ENCODE measurements around the gene CLCA1. TPM values are rescaled to one million over a fixed set of nuclear protein-coding genes. Genes with fewer than 3 reads are reported as not detected.

CLCA1 gene
- total RNA-seq, 2 experiments from 2014 or later = not detected

- no peak for ATAC-seq (ENCODE audit: poor library complexity)
These were observed 18.5 kb downstream of the CLCA1 start for GRCh38 chr1:86487131-86487810.

GRCh38 chr1:86487811-86488141, 19.0 kb downstream of the CLCA1 start:
- H3K27ac ChIP-seq (ENCODE audit: low read depth in 1 of 2, low read length in 2 of 2) = no peak overlapping the region
- DNase-seq (no peak), ATAC-seq (ENCODE audit: poor library complexity) (no peak)
- no peaks in the 10 kb centered on the region for H3K9me3 ChIP-seq (ENCODE audit: control insufficient read depth in 1 of 2, insufficient read depth in 1 of 2, low read length in 2 of 2)
- no peak overlapping the region for H3K4me3 Mint-ChIP-seq
- H3K27me3 ChIP-seq (ENCODE audit: control insufficient read depth in 1 of 2, insufficient read depth in 2 of 2, low read length in 2 of 2) = no peaks in the 10 kb centered on the region
- no peak overlapping the region for H3K27ac Mint-ChIP-seq
- H3K9me3 Mint-ChIP-seq = no peaks in the 10 kb centered on the region
- H3K4me1 Mint-ChIP-seq (ENCODE audit: low read depth) = no peaks in the 10 kb centered on the region
- CTCF ChIA-PET = interaction anchor here (1.1 kb wide), 1 partner anchor 14 kb away, joined by 3 read pairs; no protein-coding TSS in a partner anchor
- H3K4me3 ChIP-seq (ENCODE audit: low read length) = no peak overlapping the region
- POLR2A ChIA-PET = no interaction called here
- no peaks in the 10 kb centered on the region for H3K27me3 Mint-ChIP-seq
- H3K4me1 ChIP-seq (ENCODE audit: insufficient read depth, low read length) = no peaks in the 10 kb centered on the region
- intact Hi-C loops (cut with DNase I, micrococcal nuclease) = no loop called here
- H3K36me3 ChIP-seq (ENCODE audit: insufficient read depth, low read length) = no peaks in the 10 kb centered on the region
- H3K36me3 Mint-ChIP-seq (ENCODE audit: low read depth) = no peaks in the 10 kb centered on the region
- no peak for TF ChIP-seq CTCF (IDR thresholded peaks at IDR 0.05)

More at GRCh38 chr1:86487131-86487810, 18.5 kb downstream of the CLCA1 start:
- Mint-ChIP-seq H3K27ac (no peak overlapping the region), H3K4me1 (ENCODE audit: low read depth) (no peaks in the 10 kb centered on the region), H3K9me3 (no peaks in the 10 kb centered on the region), H3K36me3 (ENCODE audit: low read depth) (no peaks in the 10 kb centered on the region), H3K4me3 (no peak overlapping the region), H3K27me3 (no peaks in the 10 kb centered on the region)
- ChIA-PET POLR2A (no interaction called here), CTCF (interaction anchor here (1.1 kb wide), 1 partner anchor 13 kb away, joined by 3 read pairs; no protein-coding TSS in a partner anchor)
- no peak for TF ChIP-seq CTCF (IDR thresholded peaks at IDR 0.05)
- intact Hi-C loops (cut with DNase I, micrococcal nuclease) = no loop called here
- no peak for DNase-seq
- no peak overlapping the region for H3K27ac ChIP-seq (ENCODE audit: low read depth in 1 of 2, low read length in 2 of 2)
- H3K4me1 ChIP-seq (ENCODE audit: insufficient read depth, low read length) = no peaks in the 10 kb centered on the region
- no peaks in the 10 kb centered on the region for H3K27me3 ChIP-seq (ENCODE audit: control insufficient read depth in 1 of 2, insufficient read depth in 2 of 2, low read length in 2 of 2)
- no peak overlapping the region for H3K4me3 ChIP-seq (ENCODE audit: low read length)
- H3K36me3 ChIP-seq (ENCODE audit: insufficient read depth, low read length) = no peaks in the 10 kb centered on the region
- no peaks in the 10 kb centered on the region for H3K9me3 ChIP-seq (ENCODE audit: control insufficient read depth in 1 of 2, insufficient read depth in 1 of 2, low read length in 2 of 2)

GRCh38 chr1:86489242-86489878, 20.6 kb downstream of the CLCA1 start:
- CTCF ChIA-PET = interaction anchor here (0.7 to 0.9 kb wide), 3 partner anchors 13 to 25 kb away, joined by 3 read pairs; no protein-coding TSS in a partner anchor
- Mint-ChIP-seq H3K27me3 (no peaks in the 10 kb centered on the region), H3K4me3 (no peak overlapping the region), H3K27ac (no peak overlapping the region), H3K36me3 (ENCODE audit: low read depth) (no peaks in the 10 kb centered on the region), H3K9me3 (no peaks in the 10 kb centered on the region), H3K4me1 (ENCODE audit: low read depth) (no peaks in the 10 kb centered on the region)
- no peaks in the 10 kb centered on the region for H3K9me3 ChIP-seq (ENCODE audit: control insufficient read depth in 1 of 2, insufficient read depth in 1 of 2, low read length in 2 of 2)
- H3K4me1 ChIP-seq (ENCODE audit: insufficient read depth, low read length) = no peaks in the 10 kb centered on the region
- no peak for TF ChIP-seq CTCF (IDR thresholded peaks at IDR 0.05)
- no peaks in the 10 kb centered on the region for H3K27me3 ChIP-seq (ENCODE audit: control insufficient read depth in 1 of 2, insufficient read depth in 2 of 2, low read length in 2 of 2)
- POLR2A ChIA-PET = no interaction called here
- ATAC-seq (ENCODE audit: poor library complexity) = no peak
- no peak overlapping the region for H3K4me3 ChIP-seq (ENCODE audit: low read length)
- no peak for DNase-seq
- intact Hi-C loops (cut with DNase I, micrococcal nuclease) = no loop called here
- H3K36me3 ChIP-seq (ENCODE audit: insufficient read depth, low read length) = no peaks in the 10 kb centered on the region
- no peak overlapping the region for H3K27ac ChIP-seq (ENCODE audit: low read depth in 1 of 2, low read length in 2 of 2)

Data from CD4-positive, alpha-beta T cell (primary cell).